ENCODE data around the gene G6PC1. TPM values are rescaled to one million over a fixed set of nuclear protein-coding genes. Genes with fewer than 3 reads are reported as not detected.

G6PC1 gene
- total and polyA plus RNA-seq, 2 of the 13 experiments (the other 11 are each of a cell fraction or from before 2014, with no cell fraction given), result 1.7 to 37.9 TPM

DNA sequence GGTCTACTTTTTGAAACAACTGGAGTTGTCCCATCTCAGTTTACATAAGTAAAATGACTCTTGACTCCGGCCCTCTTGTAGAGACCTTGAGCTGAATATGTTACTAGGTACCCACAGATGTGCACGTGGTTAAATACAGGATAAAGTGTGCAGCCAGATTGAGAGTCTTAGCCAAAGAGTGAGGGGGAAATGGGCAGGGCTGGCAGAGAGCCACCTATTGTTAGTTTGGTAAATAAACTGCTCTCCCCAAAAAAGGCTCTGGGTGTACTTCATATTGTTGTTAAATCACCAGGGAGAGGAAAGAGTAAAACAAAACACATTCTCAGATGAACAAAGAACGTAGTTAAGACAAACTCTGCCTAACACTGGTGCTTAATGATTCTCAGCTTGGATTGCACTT lies 20.3 kb downstream of the G6PC1 start (continued):
- TF ChIP-seq, protein P1, sequence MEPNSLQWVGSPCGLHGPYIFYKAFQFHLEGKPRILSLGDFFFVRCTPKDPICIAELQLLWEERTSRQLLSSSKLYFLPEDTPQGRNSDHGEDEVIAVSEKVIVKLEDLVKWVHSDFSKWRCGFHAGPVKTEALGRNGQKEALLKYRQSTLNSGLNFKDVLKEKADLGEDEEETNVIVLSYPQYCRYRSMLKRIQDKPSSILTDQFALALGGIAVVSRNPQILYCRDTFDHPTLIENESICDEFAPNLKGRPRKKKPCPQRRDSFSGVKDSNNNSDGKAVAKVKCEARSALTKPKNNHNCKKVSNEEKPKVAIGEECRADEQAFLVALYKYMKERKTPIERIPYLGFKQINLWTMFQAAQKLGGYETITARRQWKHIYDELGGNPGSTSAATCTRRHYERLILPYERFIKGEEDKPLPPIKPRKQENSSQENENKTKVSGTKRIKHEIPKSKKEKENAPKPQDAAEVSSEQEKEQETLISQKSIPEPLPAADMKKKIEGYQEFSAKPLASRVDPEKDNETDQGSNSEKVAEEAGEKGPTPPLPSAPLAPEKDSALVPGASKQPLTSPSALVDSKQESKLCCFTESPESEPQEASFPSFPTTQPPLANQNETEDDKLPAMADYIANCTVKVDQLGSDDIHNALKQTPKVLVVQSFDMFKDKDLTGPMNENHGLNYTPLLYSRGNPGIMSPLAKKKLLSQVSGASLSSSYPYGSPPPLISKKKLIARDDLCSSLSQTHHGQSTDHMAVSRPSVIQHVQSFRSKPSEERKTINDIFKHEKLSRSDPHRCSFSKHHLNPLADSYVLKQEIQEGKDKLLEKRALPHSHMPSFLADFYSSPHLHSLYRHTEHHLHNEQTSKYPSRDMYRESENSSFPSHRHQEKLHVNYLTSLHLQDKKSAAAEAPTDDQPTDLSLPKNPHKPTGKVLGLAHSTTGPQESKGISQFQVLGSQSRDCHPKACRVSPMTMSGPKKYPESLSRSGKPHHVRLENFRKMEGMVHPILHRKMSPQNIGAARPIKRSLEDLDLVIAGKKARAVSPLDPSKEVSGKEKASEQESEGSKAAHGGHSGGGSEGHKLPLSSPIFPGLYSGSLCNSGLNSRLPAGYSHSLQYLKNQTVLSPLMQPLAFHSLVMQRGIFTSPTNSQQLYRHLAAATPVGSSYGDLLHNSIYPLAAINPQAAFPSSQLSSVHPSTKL (CRISPR knock-in tag; IDR thresholded peaks at IDR 0.05), result peak; percentile 86
- TF ChIP-seq, protein P2, sequence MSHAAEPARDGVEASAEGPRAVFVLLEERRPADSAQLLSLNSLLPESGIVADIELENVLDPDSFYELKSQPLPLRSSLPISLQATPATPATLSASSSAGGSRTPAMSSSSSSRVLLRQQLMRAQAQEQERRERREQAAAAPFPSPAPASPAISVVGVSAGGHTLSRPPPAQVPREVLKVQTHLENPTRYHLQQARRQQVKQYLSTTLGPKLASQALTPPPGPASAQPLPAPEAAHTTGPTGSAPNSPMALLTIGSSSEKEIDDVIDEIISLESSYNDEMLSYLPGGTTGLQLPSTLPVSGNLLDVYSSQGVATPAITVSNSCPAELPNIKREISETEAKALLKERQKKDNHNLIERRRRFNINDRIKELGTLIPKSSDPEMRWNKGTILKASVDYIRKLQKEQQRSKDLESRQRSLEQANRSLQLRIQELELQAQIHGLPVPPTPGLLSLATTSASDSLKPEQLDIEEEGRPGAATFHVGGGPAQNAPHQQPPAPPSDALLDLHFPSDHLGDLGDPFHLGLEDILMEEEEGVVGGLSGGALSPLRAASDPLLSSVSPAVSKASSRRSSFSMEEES (CRISPR knock-in tag; IDR thresholded peaks at IDR 0.05), result peak; percentile 55
- peak in 1 of 2 experiments; percentile 31; a peak in 1 of 4 replicates for TF ChIP-seq EP300 (IDR thresholded peaks at IDR 0.05; ENCODE audit: low read depth in 2 of 2, low read length in 2 of 2)
- no peak for TF ChIP-seq EP300 (CRISPR knock-in tag; IDR thresholded peaks at IDR 0.05; ENCODE audit: borderline replicate concordance)
- TF ChIP-seq TARDBP (CRISPR knock-in tag; IDR thresholded peaks at IDR 0.05), result 0 out of 2 replicates have a peak, but pooled peaks have one; percentile 8
- TF ChIP-seq GATAD2A (CRISPR knock-in tag; IDR thresholded peaks at IDR 0.05), result peak; percentile 74; the same call in 1 of the 2 replicates
- TF ChIP-seq SRF (IDR thresholded peaks at IDR 0.05; ENCODE audit: low read depth, low read length), result peak; percentile 63
- TF ChIP-seq, protein P3, sequence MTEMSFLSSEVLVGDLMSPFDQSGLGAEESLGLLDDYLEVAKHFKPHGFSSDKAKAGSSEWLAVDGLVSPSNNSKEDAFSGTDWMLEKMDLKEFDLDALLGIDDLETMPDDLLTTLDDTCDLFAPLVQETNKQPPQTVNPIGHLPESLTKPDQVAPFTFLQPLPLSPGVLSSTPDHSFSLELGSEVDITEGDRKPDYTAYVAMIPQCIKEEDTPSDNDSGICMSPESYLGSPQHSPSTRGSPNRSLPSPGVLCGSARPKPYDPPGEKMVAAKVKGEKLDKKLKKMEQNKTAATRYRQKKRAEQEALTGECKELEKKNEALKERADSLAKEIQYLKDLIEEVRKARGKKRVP (CRISPR knock-in tag; IDR thresholded peaks at IDR 0.05), result 0 out of 4 replicates have a peak, but pooled peaks of 1 of the 2 experiments have one; percentile 22
- TF ChIP-seq SOX5 (CRISPR knock-in tag; IDR thresholded peaks at IDR 0.05; ENCODE audit: borderline replicate concordance), result peak; percentile 92
- TF ChIP-seq, protein P4, sequence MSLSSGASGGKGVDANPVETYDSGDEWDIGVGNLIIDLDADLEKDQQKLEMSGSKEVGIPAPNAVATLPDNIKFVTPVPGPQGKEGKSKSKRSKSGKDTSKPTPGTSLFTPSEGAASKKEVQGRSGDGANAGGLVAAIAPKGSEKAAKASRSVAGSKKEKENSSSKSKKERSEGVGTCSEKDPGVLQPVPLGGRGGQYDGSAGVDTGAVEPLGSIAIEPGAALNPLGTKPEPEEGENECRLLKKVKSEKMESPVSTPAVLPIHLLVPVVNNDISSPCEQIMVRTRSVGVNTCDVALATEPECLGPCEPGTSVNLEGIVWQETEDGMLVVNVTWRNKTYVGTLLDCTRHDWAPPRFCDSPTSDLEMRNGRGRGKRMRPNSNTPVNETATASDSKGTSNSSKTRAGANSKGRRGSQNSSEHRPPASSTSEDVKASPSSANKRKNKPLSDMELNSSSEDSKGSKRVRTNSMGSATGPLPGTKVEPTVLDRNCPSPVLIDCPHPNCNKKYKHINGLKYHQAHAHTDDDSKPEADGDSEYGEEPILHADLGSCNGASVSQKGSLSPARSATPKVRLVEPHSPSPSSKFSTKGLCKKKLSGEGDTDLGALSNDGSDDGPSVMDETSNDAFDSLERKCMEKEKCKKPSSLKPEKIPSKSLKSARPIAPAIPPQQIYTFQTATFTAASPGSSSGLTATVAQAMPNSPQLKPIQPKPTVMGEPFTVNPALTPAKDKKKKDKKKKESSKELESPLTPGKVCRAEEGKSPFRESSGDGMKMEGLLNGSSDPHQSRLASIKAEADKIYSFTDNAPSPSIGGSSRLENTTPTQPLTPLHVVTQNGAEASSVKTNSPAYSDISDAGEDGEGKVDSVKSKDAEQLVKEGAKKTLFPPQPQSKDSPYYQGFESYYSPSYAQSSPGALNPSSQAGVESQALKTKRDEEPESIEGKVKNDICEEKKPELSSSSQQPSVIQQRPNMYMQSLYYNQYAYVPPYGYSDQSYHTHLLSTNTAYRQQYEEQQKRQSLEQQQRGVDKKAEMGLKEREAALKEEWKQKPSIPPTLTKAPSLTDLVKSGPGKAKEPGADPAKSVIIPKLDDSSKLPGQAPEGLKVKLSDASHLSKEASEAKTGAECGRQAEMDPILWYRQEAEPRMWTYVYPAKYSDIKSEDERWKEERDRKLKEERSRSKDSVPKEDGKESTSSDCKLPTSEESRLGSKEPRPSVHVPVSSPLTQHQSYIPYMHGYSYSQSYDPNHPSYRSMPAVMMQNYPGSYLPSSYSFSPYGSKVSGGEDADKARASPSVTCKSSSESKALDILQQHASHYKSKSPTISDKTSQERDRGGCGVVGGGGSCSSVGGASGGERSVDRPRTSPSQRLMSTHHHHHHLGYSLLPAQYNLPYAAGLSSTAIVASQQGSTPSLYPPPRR (CRISPR knock-in tag; IDR thresholded peaks at IDR 0.05; ENCODE audit: borderline replicate concordance), result 0 out of 2 replicates have a peak, but pooled peaks have one; percentile 53
- TF ChIP-seq TEAD3 (CRISPR knock-in tag; optimal IDR thresholded peaks at IDR 0.05; ENCODE audit: borderline replicate concordance), result peak; percentile 32
- TF ChIP-seq SOX13 (IDR thresholded peaks at IDR 0.05), result peak; percentile 73; the same call in 1 of the 2 replicates
- peak in 1 of 2 experiments; percentile 92; a peak in 2 of 4 replicates for TF ChIP-seq SOX13 (CRISPR knock-in tag; conservative IDR thresholded peaks at IDR 0.05 in 1 of 2, IDR thresholded peaks at IDR 0.05 in 1 of 2)
- TF ChIP-seq, protein P5, sequence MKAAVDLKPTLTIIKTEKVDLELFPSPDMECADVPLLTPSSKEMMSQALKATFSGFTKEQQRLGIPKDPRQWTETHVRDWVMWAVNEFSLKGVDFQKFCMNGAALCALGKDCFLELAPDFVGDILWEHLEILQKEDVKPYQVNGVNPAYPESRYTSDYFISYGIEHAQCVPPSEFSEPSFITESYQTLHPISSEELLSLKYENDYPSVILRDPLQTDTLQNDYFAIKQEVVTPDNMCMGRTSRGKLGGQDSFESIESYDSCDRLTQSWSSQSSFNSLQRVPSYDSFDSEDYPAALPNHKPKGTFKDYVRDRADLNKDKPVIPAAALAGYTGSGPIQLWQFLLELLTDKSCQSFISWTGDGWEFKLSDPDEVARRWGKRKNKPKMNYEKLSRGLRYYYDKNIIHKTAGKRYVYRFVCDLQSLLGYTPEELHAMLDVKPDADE (CRISPR knock-in tag; IDR thresholded peaks at IDR 0.05), result no peak
- TF ChIP-seq ZBTB20 (CRISPR knock-in tag; IDR thresholded peaks at IDR 0.05; ENCODE audit: borderline replicate concordance, low read depth), result 0 out of 2 replicates have a peak, but pooled peaks have one; percentile 26
- TF ChIP-seq THAP11 (CRISPR knock-in tag; IDR thresholded peaks at IDR 0.05), result peak; percentile 26; the same call in 1 of the 2 replicates
- TF ChIP-seq ZMAT3 (CRISPR knock-in tag; conservative IDR thresholded peaks at IDR 0.05), result no peak

All from HepG2 (cell line).